T-helper 1 cell treated with Interleukin-12 subunit alpha and Interleukin-12 subunit beta and Interleukin-4 antibody, amounts not matched to agents 30 μg/mL and 1 μg/mL, for 36 hours (primary cell): ENCODE data around the gene AMHR2.
"Not testable (repeated sequence)": the region's sequence is repeated elsewhere in the genome, so short reads cannot be mapped to it uniquely, and the experiment has no call there.

Source experiments
- H3K27ac Mint-ChIP-seq: one replicate; pipeline ENCODE4 v1.8.0; 2021; ENCODE audit warnings: mild to moderate bottlenecking, mixed read lengths
- H3K27me3 Mint-ChIP-seq: one replicate; pipeline ENCODE4 v1.8.0; 2021; ENCODE audit warnings: low read depth, mixed read lengths
- H3K36me3 Mint-ChIP-seq: one replicate; pipeline ENCODE4 v1.8.0; 2021; ENCODE audit warnings: low read depth, mixed read lengths
- H3K4me1 Mint-ChIP-seq: one replicate; pipeline ENCODE4 v1.8.0; 2021; ENCODE audit warnings: low read depth, mixed read lengths
- H3K4me3 Mint-ChIP-seq: one replicate; pipeline ENCODE4 v1.8.0; 2021; ENCODE audit warnings: mild to moderate bottlenecking, moderate library complexity, mixed read lengths
- H3K9me3 Mint-ChIP-seq: one replicate; pipeline ENCODE4 v1.8.0; 2021; ENCODE audit warnings: mixed read lengths

Gene AMHR2

GRCh38 chr12:53423597-53423996, at the start of gene AMHR2:
TSS of gene AMHR2 (plus strand) at chr12:53423855. CDS start at chr12:53423935, 80 bp downstream.
- Mint-ChIP-seq H3K9me3 (no peaks in the 10 kb centered on the region), H3K27ac (no peak within 1 kb of the TSS), H3K27me3 (no peaks in the 10 kb centered on the region), H3K4me1 (peaks cover 13% of the 10 kb centered on the region), H3K4me3 (no peak within 1 kb of the TSS), H3K36me3 (no peaks in the 10 kb centered on the region)

DNA sequence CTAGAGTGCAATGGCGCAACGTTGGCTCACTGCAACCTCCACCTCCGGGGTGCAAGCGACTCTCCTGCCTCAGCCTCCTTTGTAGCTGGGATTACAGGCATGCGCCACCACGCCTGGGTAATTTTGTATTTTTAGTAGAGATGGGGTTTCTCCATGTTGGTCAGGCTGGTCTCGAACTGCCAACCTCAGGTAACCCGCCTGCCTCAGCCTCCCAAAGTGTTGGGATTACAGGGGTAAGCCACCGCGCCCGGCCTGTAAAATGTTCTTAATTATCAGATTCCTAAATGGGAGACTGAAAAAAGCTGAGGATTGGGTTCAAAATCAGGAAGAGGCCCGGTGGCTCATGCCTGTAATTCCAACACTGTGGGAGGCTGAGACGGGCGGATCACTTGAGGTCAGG, 49.4 kb upstream of the AMHR2 start:
- Mint-ChIP-seq H3K4me1 (peaks cover 21% of the 10 kb centered on the region), H3K27ac (peak overlapping the region; percentile 82)
- H3K27me3 Mint-ChIP-seq, H3K36me3 Mint-ChIP-seq, H3K4me3 Mint-ChIP-seq, H3K9me3 Mint-ChIP-seq: not testable (repeated sequence)

DNA sequence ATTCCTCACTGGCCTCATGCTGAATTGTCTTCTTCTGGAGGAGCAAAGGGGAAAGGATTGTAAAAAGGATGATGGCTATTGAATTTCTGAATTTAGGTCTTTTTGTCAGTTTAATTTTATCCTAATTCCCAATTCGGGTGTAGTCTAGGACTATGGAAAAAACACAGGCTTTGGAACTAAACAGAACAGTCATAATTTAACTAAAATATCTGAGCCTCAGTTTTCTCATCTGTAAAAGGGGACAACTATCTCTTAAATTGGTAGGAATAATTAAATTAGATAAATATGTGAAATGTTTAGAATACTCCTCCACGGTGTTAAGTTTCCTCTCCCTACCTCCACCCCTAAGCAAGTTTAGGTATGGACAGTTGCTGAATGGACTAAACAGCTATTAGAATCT, 46.9 kb upstream of the AMHR2 start:
- H3K9me3 Mint-ChIP-seq = no peaks in the 10 kb centered on the region
- no peak overlapping the region for H3K27ac Mint-ChIP-seq
- H3K4me3 Mint-ChIP-seq = no peak overlapping the region
- H3K36me3 Mint-ChIP-seq = peaks cover 6% of the 10 kb centered on the region
- H3K4me1 Mint-ChIP-seq = peaks cover 21% of the 10 kb centered on the region
- H3K27me3 Mint-ChIP-seq = no peaks in the 10 kb centered on the region

DNA sequence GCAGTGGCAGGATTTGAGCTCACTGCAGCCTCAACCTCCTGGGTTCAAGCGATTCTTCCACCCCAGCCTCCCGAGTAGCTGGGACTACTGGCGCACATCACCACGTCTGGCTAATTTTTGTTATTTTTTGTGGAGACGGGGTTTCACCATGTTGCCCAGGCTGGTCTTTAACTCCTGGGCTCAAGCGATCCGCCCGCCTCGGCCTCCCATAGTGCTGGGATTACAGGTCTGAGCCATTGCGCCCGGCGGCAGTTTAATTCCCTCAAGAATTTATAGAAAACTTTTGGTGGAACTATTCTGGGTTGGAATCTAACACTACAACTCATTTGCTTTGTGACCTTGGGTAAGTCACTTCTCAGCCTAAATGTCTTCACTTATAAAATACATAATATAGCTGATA, 45.4 kb upstream of the AMHR2 start:
- H3K9me3 Mint-ChIP-seq = no peaks in the 10 kb centered on the region
- H3K27ac Mint-ChIP-seq = no peak overlapping the region

DNA sequence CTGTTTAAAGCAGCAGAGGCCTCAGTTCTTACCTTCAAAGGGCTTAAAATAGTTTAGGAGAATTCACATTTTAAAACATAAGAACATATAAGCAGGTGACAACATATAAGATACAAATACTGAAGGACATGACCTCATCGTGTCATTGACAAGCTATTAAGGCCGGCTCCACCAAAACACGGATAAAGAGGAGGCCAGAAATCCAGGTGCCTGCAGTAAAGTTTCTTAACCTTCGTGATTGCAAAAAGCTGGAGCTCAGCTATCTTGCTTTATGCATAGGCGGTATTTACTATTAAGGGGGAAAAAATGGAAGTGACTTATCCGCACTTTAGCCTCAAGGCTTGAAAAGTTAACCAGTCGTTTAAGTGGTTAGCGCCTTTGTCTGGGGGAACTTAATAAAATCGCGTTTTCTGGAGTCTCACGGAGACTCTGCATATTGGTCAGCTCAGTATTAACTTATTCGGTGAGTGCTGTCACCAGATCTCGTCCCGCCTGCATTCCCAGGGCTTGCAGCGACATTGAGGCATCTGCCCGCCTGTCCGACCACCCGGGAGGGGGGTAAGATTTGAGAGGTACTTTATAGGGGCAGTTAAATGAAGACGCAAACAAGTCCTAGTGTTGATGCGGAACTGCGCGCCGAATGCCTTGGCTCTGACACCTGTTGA, 44.8 kb upstream of the AMHR2 start:
- H3K36me3 Mint-ChIP-seq = peaks cover 26% of the 10 kb centered on the region
- peaks cover 26% of the 10 kb centered on the region for H3K4me1 Mint-ChIP-seq
- H3K9me3 Mint-ChIP-seq = no peaks in the 10 kb centered on the region
- H3K4me3 Mint-ChIP-seq = no peak overlapping the region
- no peaks in the 10 kb centered on the region for H3K27me3 Mint-ChIP-seq
- no peak overlapping the region for H3K27ac Mint-ChIP-seq

More for the DNA sequence above, 45.4 kb upstream of the AMHR2 start:
- Mint-ChIP-seq H3K4me1 (peaks cover 25% of the 10 kb centered on the region), H3K4me3 (no peak overlapping the region), H3K36me3 (peaks cover 21% of the 10 kb centered on the region), H3K27me3 (no peaks in the 10 kb centered on the region)

DNA sequence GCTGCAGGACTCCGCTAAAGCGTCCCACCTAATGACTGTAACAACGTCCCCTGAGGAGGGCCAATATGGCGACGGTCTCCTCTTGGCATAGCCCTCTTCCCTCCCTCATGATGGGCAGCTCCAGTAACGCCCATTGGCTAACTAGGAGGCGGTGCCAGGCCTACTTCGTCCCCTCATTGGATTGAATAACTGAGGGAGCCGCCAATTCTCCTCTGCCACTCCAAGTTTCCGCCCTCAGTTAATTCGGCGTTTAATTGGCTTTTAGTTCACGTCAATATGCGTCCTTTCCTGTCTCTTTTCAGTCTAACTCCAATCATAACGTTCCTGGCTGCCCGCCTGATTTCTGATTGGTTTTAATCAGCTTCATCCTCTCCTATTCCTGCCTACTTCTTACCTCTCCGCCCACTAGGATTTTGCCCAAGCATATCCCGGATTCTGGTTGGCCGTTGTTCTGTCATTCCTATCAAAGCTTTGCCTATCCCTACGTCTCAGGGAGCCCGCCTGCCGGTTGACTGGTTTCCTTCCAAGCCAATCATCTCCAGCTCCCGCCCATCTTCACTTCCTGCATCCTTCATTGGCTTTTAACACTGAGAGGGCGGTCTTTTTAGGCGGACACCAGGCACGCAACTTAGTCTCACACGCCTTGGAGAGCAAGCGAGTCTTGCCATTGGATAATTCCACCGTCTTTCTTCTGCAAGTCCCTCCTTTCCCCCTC, 44.1 kb upstream of the AMHR2 start:
- Mint-ChIP-seq H3K27me3 (no peaks in the 10 kb centered on the region), H3K36me3 (peaks cover 28% of the 10 kb centered on the region), H3K4me1 (peaks cover 24% of the 10 kb centered on the region), H3K4me3 (no peak overlapping the region), H3K27ac (no peak overlapping the region), H3K9me3 (no peaks in the 10 kb centered on the region)

DNA sequence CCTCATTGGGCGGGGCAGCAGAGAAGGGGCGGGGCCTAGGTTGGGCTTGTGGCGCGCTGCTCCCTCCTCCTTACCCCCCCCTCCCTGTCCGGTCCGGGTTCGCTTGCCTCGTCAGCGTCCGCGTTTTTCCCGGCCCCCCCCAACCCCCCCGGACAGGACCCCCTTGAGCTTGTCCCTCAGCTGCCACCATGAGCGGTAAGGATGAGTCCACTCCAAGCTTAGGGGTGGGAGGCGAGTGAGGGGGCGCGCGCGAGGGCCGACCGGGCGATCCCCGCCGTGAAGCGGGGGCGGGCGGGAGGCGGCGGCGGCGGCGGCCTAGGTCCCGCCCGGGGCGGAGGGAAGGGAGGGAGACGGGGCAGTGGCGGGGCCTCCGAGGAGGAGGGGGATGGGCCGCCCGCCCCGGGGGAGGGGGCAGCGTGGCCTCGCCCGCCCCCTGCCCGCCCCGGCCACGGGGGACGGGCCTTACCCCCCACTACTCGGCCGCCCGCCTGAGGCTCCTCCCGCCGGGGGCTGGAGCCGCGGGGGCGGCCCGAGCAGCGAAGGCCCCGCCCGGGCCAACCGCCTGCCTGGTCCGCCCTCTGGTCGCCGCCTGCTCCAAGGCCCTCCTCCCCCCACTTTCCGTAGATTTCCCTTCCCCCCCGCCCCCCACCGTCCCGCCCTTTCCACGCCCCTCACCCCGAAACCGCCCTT, 43.4 kb upstream of the AMHR2 start, which contains the start of gene SP1:
SP1 (plus strand) TSS at position 73 of the 690 bp plus-strand sequence; CDS start at position 189, 116 bp downstream.
- H3K36me3 Mint-ChIP-seq = peaks cover 30% of the 10 kb centered on the region
- no peaks in the 10 kb centered on the region for H3K27me3 Mint-ChIP-seq
- H3K9me3 Mint-ChIP-seq = no peaks in the 10 kb centered on the region
- peaks cover 24% of the 10 kb centered on the region for H3K4me1 Mint-ChIP-seq
- H3K4me3 Mint-ChIP-seq = peak within 1 kb of the TSS; percentile 92
- peak within 1 kb of the TSS; percentile 93 for H3K27ac Mint-ChIP-seq

- Mint-ChIP-seq H3K4me3 (peak overlapping the region; percentile 92), H3K27me3 (no peaks in the 10 kb centered on the region), H3K4me1 (peaks cover 28% of the 10 kb centered on the region), H3K9me3 (no peaks in the 10 kb centered on the region), H3K27ac (peak overlapping the region; percentile 93), H3K36me3 (peaks cover 33% of the 10 kb centered on the region)
Observed at GRCh38 chr12:53380794-53381730, 42.6 kb upstream of the AMHR2 start.

DNA sequence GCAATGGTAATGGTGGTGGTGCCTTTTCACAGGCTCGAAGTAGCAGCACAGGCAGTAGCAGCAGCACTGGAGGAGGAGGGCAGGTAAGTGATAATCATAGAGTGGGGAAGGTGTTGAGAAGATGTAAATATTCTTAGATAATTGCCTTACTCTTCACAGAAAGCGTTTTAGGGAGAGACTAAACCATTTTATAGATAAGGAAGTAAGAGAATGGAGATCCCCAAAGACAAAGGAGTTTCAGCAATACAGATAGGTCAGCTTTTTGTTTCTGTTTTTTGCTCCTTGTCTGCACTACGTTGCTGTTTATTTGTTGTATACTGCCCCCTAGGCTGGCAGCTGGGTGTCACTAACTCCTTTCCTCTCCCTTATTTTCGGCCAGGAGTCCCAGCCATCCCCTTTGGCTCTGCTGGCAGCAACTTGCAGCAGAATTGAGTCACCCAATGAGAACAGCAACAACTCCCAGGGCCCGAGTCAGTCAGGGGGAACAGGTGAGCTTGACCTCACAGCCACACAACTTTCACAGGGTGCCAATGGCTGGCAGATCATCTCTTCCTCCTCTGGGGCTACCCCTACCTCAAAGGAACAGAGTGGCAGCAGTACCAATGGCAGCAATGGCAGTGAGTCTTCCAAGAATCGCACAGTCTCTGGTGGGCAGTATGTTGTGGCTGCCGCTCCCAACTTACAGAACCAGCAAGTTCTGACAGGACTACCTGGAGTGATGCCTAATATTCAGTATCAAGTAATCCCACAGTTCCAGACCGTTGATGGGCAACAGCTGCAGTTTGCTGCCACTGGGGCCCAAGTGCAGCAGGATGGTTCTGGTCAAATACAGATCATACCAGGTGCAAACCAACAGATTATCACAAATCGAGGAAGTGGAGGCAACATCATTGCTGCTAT, 41.7 kb upstream of the AMHR2 start:
- Mint-ChIP-seq H3K9me3 (no peaks in the 10 kb centered on the region), H3K36me3 (peaks cover 34% of the 10 kb centered on the region), H3K4me3 (peak overlapping the region; percentile 92), H3K27ac (peak overlapping the region; percentile 91), H3K4me1 (peaks cover 32% of the 10 kb centered on the region), H3K27me3 (no peaks in the 10 kb centered on the region)

DNA sequence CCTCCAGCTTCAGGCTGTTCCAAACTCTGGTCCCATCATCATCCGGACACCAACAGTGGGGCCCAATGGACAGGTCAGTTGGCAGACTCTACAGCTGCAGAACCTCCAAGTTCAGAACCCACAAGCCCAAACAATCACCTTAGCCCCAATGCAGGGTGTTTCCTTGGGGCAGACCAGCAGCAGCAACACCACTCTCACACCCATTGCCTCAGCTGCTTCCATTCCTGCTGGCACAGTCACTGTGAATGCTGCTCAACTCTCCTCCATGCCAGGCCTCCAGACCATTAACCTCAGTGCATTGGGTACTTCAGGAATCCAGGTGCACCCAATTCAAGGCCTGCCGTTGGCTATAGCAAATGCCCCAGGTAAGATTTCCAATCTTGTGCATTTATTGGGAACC, 40.4 kb upstream of the AMHR2 start:
- Mint-ChIP-seq H3K4me1 (peaks cover 39% of the 10 kb centered on the region), H3K27me3 (no peaks in the 10 kb centered on the region), H3K36me3 (peaks cover 35% of the 10 kb centered on the region), H3K27ac (peak overlapping the region; percentile 58), H3K9me3 (no peaks in the 10 kb centered on the region), H3K4me3 (peak overlapping the region; percentile 92)

DNA sequence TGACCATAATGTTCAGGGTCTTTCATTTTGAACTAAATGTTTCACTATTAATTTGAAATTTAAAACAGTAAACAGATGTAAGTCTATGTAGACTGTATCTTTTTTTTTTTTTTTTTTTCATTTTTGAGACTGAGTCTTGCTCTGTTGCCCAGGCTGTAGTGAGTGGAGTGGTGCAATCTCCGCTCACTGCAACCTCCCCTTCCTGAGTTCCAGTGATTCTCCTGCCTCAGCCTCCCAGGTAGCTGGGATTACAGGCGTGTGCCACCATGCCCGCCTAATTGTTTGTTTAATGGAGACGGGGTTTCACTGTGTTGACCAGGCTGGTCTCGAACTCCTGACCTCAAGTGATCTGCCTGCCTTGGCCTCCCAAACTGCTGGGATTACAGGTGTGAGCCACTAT, 37.3 kb upstream of the AMHR2 start:
- peak overlapping the region; percentile 70 for H3K4me3 Mint-ChIP-seq
- not testable (repeated sequence) for H3K27me3 Mint-ChIP-seq, H3K9me3 Mint-ChIP-seq
- peaks cover 43% of the 10 kb centered on the region for H3K36me3 Mint-ChIP-seq
- peak overlapping the region; percentile 78 for H3K27ac Mint-ChIP-seq
- H3K4me1 Mint-ChIP-seq = peaks cover 55% of the 10 kb centered on the region

DNA sequence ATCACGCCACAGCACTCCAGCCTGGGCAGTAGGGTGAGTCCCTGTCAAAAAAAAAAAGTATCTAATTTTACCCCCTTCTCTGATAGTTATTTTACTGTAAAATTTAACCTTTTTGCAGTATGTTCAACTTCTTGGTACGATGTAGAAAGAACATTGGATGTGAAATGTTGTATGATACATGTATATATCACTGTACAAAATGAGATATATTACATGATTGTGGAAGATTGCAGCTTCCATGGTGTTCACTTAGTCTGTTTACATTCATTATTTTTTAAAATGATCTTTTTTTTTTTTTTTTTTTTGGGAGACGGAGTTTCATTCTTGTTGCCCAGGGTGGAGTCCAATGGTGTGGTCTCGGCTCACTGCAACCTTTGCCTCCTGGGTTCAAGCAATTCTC, 34.7 kb upstream of the AMHR2 start:
- no peaks in the 10 kb centered on the region for H3K27me3 Mint-ChIP-seq
- no peak overlapping the region for H3K27ac Mint-ChIP-seq

GRCh38 chr12:53389702-53390101, 34.0 kb upstream of the AMHR2 start:
- Mint-ChIP-seq H3K27ac (peak overlapping the region; percentile 6), H3K36me3 (peaks cover 19% of the 10 kb centered on the region), H3K4me1 (peaks cover 39% of the 10 kb centered on the region)

More for the DNA sequence above, 34.7 kb upstream of the AMHR2 start:
- Mint-ChIP-seq H3K9me3 (no peaks in the 10 kb centered on the region), H3K4me3 (peak overlapping the region; percentile 34), H3K36me3 (peaks cover 23% of the 10 kb centered on the region), H3K4me1 (peaks cover 39% of the 10 kb centered on the region)

More at GRCh38 chr12:53389702-53390101, 34.0 kb upstream of the AMHR2 start:
- Mint-ChIP-seq H3K4me3 (peak overlapping the region; percentile 16), H3K9me3 (no peaks in the 10 kb centered on the region), H3K27me3 (no peaks in the 10 kb centered on the region)
